ENCODE results near the gene SDF2L1.
"Not testable (repeated sequence)": the region's sequence is repeated elsewhere in the genome, so short reads cannot be mapped to it uniquely, and the experiment has no call there.

Gene SDF2L1

GRCh38 chr22:21688706-21689381 is 46.7 kb downstream of the SDF2L1 start:
- no peaks in the 10 kb centered on the region for H3K9me3 Mint-ChIP-seq
- H3K27ac Mint-ChIP-seq: peak overlapping the region; percentile 73
- DNase-seq (ENCODE audit: low spot score in 2 of 2): no peak
- no peaks in the 10 kb centered on the region for H3K27me3 Mint-ChIP-seq
- peaks cover 16% of the 10 kb centered on the region for H3K36me3 Mint-ChIP-seq
- peak; percentile 44 for ATAC-seq (ENCODE audit: low read depth)
- H3K4me1 Mint-ChIP-seq: peaks cover 6% of the 10 kb centered on the region
- H3K4me3 Mint-ChIP-seq: no peak overlapping the region

DNA sequence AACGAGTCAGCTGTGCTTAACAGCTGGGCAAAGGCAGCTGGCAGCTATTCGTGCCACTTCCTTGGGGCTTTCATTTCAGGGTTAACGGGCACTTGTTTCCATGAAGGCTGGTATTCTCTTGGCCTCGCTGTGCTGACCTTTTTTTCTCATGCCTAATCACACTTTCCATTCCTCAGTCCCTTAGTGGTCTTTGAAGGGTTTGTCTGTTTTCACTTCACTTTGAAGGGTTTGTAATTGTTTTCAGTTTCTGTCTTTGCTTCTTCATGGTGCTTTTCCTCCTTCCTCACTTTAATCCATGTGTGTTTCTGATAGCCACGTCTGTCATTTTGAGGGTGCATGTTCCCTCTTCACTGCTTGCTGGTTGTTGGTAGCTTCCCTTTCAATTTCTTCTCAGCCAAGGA is 48.3 kb downstream of the SDF2L1 start:
- Mint-ChIP-seq H3K4me1 (peaks cover 6% of the 10 kb centered on the region), H3K9me3 (no peaks in the 10 kb centered on the region), H3K27me3 (no peaks in the 10 kb centered on the region), H3K27ac (peak overlapping the region; percentile 63), H3K4me3 (no peak overlapping the region), H3K36me3 (peaks cover 12% of the 10 kb centered on the region)
- DNase-seq (ENCODE audit: low spot score in 2 of 2) (no peak), ATAC-seq (ENCODE audit: low read depth) (no peak)

GRCh38 chr22:21691816-21692215 is 49.7 kb downstream of the SDF2L1 start:
- H3K4me3 Mint-ChIP-seq: no peak overlapping the region
- peaks cover 8% of the 10 kb centered on the region for H3K4me1 Mint-ChIP-seq
- peaks cover 19% of the 10 kb centered on the region for H3K36me3 Mint-ChIP-seq
- H3K9me3 Mint-ChIP-seq: no peaks in the 10 kb centered on the region
- no peak overlapping the region for H3K27ac Mint-ChIP-seq
- no peaks in the 10 kb centered on the region for H3K27me3 Mint-ChIP-seq
- ATAC-seq (ENCODE audit: low read depth): no peak
- no peak for DNase-seq (ENCODE audit: low spot score in 2 of 2)

GRCh38 chr22:21692856-21693255 is 50.8 kb downstream of the SDF2L1 start:
- H3K4me3 Mint-ChIP-seq; DNase-seq (ENCODE audit: low spot score in 2 of 2); H3K27ac Mint-ChIP-seq; H3K4me1 Mint-ChIP-seq; ATAC-seq (ENCODE audit: low read depth); H3K9me3 Mint-ChIP-seq; H3K27me3 Mint-ChIP-seq: not testable (repeated sequence)
- H3K36me3 Mint-ChIP-seq: peaks cover 22% of the 10 kb centered on the region

DNA sequence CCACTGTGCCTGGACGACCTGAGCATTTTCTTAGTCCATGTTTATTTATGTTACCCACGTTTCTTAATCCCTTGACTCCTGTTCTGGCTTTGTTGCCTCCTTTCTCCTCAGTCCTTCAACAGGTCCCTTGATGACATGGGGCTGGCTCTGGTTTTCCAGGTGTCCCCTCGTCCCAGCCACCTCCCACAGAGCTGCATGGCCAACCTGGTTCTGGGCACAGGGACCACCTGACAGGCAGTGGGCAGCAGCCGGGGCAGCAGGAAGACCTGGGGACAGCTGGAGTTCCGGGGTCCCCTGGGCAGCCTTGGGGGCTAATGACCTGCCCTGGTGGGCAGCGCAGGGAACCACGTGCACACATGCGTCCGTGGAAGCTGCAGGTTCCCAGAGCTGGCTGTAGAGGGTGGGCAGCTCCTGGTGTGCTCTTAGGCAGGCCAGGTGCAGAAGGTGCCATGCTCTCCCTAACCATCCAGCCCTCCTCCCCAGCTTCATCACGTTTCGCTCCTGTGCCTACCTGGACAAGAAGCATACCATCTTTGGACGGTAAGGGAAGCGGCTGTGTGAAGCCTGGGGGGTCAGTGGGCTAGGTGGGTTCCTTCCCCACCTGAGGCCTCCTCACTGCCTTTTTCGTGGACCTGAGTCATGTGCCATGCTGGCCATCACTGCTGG is 51.4 kb downstream of the SDF2L1 start:
- no peak overlapping the region for H3K27ac Mint-ChIP-seq
- no peak for DNase-seq (ENCODE audit: low spot score in 2 of 2)
- no peak overlapping the region for H3K4me3 Mint-ChIP-seq
- H3K27me3 Mint-ChIP-seq: no peaks in the 10 kb centered on the region
- H3K9me3 Mint-ChIP-seq: no peaks in the 10 kb centered on the region
- peaks cover 8% of the 10 kb centered on the region for H3K4me1 Mint-ChIP-seq
- H3K36me3 Mint-ChIP-seq: peaks cover 22% of the 10 kb centered on the region
- no peak for ATAC-seq (ENCODE audit: low read depth)

Data from memory B cell (primary cell).